ENCODE measurements around the gene FKBP5. TPM values are rescaled to one million over a fixed set of nuclear protein-coding genes. Genes with fewer than 3 reads are reported as not detected.
A peak's percentile ranks its signal among the peaks of the same experiment; 100 is the strongest.
"Not testable (repeated sequence)": the region's sequence is repeated elsewhere in the genome, so short reads cannot be mapped to it uniquely, and the experiment has no call there.

The FKBP5 gene
- total and polyA plus RNA-seq, 4 donors: 6.9 to 19.9 (median 9.5) TPM

DNA sequence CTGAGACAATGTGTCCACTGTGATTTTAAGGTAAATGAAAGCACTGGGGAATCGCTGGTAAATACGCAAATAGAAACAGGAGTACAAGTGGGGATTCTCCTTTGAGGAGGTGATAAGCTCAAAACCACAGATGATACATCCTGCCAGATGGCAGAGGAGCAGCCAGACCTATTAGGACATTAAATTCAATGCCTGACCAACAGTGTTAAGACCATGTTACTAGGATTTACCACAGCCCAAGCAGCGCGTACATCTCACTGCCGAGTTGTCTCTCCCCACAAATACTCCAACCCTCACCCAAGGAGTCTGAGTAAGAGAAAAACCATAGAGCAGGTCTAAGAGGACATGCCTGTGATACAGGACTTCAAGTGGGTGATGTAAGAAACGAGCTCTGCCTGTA lies 107.1 kb downstream of the FKBP5 start:
- no peak overlapping the region for H3K4me3 ChIP-seq (ENCODE audit: low read depth, low read length)
- H3K27me3 ChIP-seq (ENCODE audit: control insufficient read depth, insufficient read depth, low read length): no peaks in the 10 kb centered on the region
- no peaks in the 10 kb centered on the region for H3K9me3 ChIP-seq (ENCODE audit: control insufficient read depth, insufficient read depth, low read length)
- DNase-seq (ENCODE audit: low read depth in 4 of 6, low spot score in 6 of 6): no peak
- no peak overlapping the region for H3K27ac ChIP-seq (ENCODE audit: low read depth, low read length)
- H3K36me3 ChIP-seq (ENCODE audit: control insufficient read depth, insufficient read depth, low read length): no peaks in the 10 kb centered on the region
- H3K4me1 ChIP-seq (ENCODE audit: control insufficient read depth, insufficient read depth, low read length): no peaks in the 10 kb centered on the region
- WGBS (ENCODE audit: insufficient coverage): 84% methylated on average over 3 of the region's 6 CpGs

DNA sequence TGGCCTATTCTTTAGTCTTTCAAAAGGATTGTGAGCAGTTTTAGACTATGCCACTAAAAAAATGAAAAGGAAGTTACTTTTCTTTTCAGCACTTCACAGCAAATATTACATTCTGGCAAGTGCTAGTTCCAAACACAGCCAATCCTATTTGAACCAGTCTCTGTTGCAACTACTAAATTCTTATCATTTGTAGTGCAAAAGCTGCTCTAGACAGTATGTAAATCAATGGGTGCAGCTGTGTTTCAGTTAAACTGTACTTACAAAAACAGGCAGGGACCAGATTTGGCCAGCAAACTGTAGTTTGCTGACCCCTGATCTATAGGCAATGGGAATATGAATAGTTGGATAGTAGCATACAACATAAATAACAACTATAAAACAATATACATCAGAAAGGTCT lies 107.9 kb downstream of the FKBP5 start:
- Histone ChIP-seq H3K36me3 (ENCODE audit: control insufficient read depth, insufficient read depth, low read length) (no peaks in the 10 kb centered on the region), H3K27ac (ENCODE audit: low read depth, low read length) (no peak overlapping the region), H3K4me3 (ENCODE audit: low read depth, low read length) (no peak overlapping the region), H3K9me3 (ENCODE audit: control insufficient read depth, insufficient read depth, low read length) (no peaks in the 10 kb centered on the region), H3K27me3 (ENCODE audit: control insufficient read depth, insufficient read depth, low read length) (no peaks in the 10 kb centered on the region), H3K4me1 (ENCODE audit: control insufficient read depth, insufficient read depth, low read length) (no peaks in the 10 kb centered on the region)
- DNase-seq (ENCODE audit: low read depth in 4 of 6, low spot score in 6 of 6): no peak

DNA sequence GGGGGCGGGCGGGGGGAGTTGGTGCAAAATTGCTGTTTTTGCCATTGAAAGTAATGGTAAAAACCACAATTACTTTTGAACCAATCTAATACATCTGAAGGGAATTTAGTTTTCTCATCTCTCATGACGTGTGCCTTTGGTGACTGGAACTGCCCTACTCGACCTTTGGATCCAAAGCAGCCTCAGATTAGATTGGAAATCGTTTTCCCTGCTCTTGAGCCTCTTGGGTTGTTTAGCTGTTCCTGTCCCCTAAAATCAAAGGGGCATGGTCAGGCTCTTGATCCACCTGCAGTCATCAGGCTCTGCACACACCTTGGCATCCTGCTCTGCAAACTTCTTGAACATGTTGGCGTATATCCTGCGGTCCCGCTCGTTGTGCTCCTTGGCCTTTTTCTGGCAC lies 112.0 kb downstream of the FKBP5 start:
- WGBS (ENCODE audit: insufficient coverage): 94% methylated on average over 7 of the region's 9 CpGs
- H3K4me3 ChIP-seq (ENCODE audit: low read depth, low read length): no peak overlapping the region

DNA sequence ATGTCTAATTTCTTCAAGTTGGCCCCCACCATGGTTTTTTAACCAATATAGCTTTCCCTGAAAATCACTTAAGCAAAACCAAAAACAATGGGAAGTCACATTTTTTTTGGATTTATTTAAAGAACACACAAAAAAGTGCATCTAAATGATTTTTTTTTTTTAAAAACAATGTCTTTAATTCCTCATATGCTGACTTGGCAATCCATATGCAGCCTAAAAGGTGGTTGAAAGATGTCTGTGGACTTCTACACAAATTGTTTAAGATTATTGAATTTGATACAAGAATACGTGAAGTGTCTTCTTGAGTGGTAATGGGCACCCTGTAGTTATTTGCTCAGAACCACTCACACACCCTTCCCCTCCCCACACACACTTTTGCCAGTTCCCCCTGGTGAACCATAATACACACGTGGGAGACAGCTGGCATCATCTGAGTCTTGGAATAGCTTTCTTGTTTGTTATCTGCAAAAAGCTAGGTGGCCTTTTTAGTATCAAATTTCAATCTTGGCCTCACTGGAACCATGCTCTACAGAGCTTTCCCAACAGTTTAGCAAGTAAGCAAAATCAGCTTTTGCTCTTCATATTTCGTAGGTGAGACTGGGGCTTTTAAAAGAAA lies 115.1 kb downstream of the FKBP5 start:
- Histone ChIP-seq H3K9me3 (ENCODE audit: control insufficient read depth, insufficient read depth, low read length) (no peaks in the 10 kb centered on the region), H3K36me3 (ENCODE audit: control insufficient read depth, insufficient read depth, low read length) (no peaks in the 10 kb centered on the region), H3K4me1 (ENCODE audit: control insufficient read depth, insufficient read depth, low read length) (no peaks in the 10 kb centered on the region), H3K27ac (ENCODE audit: low read depth, low read length) (no peak overlapping the region), H3K27me3 (ENCODE audit: control insufficient read depth, insufficient read depth, low read length) (no peaks in the 10 kb centered on the region), H3K4me3 (ENCODE audit: low read depth, low read length) (no peak overlapping the region)
- WGBS (ENCODE audit: insufficient coverage): 20% methylated on average over 1 of the region's 3 CpGs
- DNase-seq (ENCODE audit: low read depth in 4 of 6, low spot score in 6 of 6): no peak

More for the DNA sequence above, 112.0 kb downstream of the FKBP5 start:
- DNase-seq (ENCODE audit: low read depth in 4 of 6, low spot score in 6 of 6): no peak
- Histone ChIP-seq H3K9me3 (ENCODE audit: control insufficient read depth, insufficient read depth, low read length) (no peaks in the 10 kb centered on the region), H3K4me1 (ENCODE audit: control insufficient read depth, insufficient read depth, low read length) (no peaks in the 10 kb centered on the region), H3K27me3 (ENCODE audit: control insufficient read depth, insufficient read depth, low read length) (no peaks in the 10 kb centered on the region), H3K27ac (ENCODE audit: low read depth, low read length) (no peak overlapping the region), H3K36me3 (ENCODE audit: control insufficient read depth, insufficient read depth, low read length) (no peaks in the 10 kb centered on the region)

DNA sequence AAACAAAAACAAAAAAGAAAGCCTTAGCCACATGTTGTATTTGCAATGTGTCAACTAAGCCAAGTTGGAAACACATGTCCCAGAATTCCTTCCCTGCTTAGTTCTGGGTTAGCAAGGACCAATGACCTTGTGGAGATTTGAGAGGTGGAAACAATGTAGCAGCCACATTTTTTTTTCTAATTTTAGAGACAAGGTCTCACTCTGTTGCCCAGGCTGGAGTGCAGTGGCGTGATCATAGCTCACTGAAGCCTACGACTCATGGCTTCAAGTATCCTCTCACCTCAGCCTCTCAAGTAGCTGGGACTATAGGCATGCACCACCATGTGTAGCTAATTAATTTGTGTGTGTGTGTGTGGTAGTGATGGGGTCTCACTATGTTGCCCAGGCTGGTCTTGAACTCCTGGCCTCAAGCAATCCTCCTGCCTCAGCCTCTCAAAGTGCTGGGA lies 117.8 kb downstream of the FKBP5 start:
- H3K4me3 ChIP-seq (ENCODE audit: low read depth, low read length); H3K9me3 ChIP-seq (ENCODE audit: control insufficient read depth, insufficient read depth, low read length); H3K27me3 ChIP-seq (ENCODE audit: control insufficient read depth, insufficient read depth, low read length); H3K4me1 ChIP-seq (ENCODE audit: control insufficient read depth, insufficient read depth, low read length); H3K36me3 ChIP-seq (ENCODE audit: control insufficient read depth, insufficient read depth, low read length); DNase-seq (ENCODE audit: low read depth in 4 of 6, low spot score in 6 of 6); H3K27ac ChIP-seq (ENCODE audit: low read depth, low read length): not testable (repeated sequence)
- WGBS (ENCODE audit: insufficient coverage): no CpG with 5 or more reads among the region's 2 CpGs

DNA sequence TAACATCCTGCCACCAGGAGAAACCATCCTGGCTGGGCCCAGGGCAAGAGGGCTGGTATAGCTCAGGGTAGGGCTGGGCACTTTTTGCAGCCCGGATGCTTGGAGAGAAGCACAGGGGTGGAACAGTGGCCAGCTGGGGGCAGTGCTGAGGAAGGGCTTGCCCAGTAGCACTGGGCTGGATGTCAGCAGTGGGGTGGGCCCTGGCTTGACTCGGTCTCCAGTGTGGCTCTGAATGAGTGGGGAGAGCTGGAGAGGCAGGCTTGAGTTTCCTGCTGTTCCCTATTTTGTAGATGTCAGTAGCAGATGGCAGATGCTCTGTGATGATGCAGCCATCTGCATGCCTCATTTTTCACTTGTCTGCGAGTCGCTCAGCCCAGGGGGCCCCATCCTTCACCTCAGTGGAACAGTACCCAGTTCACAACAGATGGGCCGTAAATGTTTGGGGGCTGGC lies 119.7 kb downstream of the FKBP5 start:
- Histone ChIP-seq H3K4me1 (ENCODE audit: control insufficient read depth, insufficient read depth, low read length) (no peaks in the 10 kb centered on the region), H3K9me3 (ENCODE audit: control insufficient read depth, insufficient read depth, low read length) (no peaks in the 10 kb centered on the region), H3K4me3 (ENCODE audit: low read depth, low read length) (no peak overlapping the region), H3K27ac (ENCODE audit: low read depth, low read length) (no peak overlapping the region), H3K36me3 (ENCODE audit: control insufficient read depth, insufficient read depth, low read length) (no peaks in the 10 kb centered on the region), H3K27me3 (ENCODE audit: control insufficient read depth, insufficient read depth, low read length) (no peaks in the 10 kb centered on the region)
- peak in 2 of 6 donors; percentile 64 to 68 for DNase-seq (ENCODE audit: low read depth in 4 of 6, low spot score in 6 of 6)
- WGBS (ENCODE audit: insufficient coverage): 33% methylated on average over 4 of the region's 5 CpGs

DNA sequence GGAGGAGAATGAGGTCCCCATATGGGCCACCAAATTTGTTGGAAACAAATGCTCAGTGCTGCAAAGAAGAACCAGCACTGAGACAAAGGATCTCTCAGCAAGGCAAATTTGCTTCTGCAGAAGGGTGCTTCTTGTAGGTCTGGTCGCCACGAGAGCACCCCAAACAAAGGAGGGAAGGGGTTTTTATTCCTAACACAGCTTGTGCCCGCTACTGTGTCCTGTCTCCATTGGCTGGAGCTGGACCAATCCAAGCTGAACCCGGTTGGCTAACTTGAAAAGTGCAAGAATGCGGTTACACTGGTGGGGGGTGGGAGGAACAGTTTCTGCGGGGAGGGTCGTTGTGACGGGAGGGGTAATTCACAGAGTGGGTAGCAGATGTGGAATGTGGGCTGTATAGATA lies 121.9 kb downstream of the FKBP5 start:
- 80% methylated on average over 8 of the region's 8 CpGs for WGBS (ENCODE audit: insufficient coverage)
- Histone ChIP-seq H3K36me3 (ENCODE audit: control insufficient read depth, insufficient read depth, low read length) (no peaks in the 10 kb centered on the region), H3K4me1 (ENCODE audit: control insufficient read depth, insufficient read depth, low read length) (no peaks in the 10 kb centered on the region), H3K4me3 (ENCODE audit: low read depth, low read length) (no peak overlapping the region), H3K27me3 (ENCODE audit: control insufficient read depth, insufficient read depth, low read length) (no peaks in the 10 kb centered on the region), H3K9me3 (ENCODE audit: control insufficient read depth, insufficient read depth, low read length) (no peaks in the 10 kb centered on the region), H3K27ac (ENCODE audit: low read depth, low read length) (no peak overlapping the region)
- no peak for DNase-seq (ENCODE audit: low read depth in 4 of 6, low spot score in 6 of 6)

DNA sequence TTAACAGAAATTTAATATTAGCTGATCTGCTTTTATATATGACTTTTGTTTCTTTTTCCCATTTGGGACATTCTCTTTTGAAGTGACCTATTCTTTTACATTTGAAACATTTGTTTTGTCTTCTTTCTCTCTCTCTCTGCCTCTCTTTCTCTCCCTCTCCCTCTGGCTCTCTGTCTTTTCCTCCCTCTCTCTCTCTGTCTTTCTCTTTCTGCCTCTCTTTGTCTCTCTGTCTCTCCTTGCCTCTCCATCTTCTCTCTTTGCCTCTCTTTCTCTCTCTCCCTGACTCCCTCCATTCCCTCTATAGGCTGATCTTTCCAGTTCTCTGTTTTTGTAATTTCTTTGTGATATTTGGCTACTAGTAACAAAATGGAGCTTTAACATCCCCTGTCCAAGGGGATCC lies 124.0 kb downstream of the FKBP5 start:
- no peaks in the 10 kb centered on the region for H3K9me3 ChIP-seq (ENCODE audit: control insufficient read depth, insufficient read depth, low read length)
- H3K4me1 ChIP-seq (ENCODE audit: control insufficient read depth, insufficient read depth, low read length): no peaks in the 10 kb centered on the region
- DNase-seq (ENCODE audit: low read depth in 4 of 6, low spot score in 6 of 6): no peak
- H3K27ac ChIP-seq (ENCODE audit: low read depth, low read length): no peak overlapping the region
- H3K27me3 ChIP-seq (ENCODE audit: control insufficient read depth, insufficient read depth, low read length): no peaks in the 10 kb centered on the region
- no peaks in the 10 kb centered on the region for H3K36me3 ChIP-seq (ENCODE audit: control insufficient read depth, insufficient read depth, low read length)
- no peak overlapping the region for H3K4me3 ChIP-seq (ENCODE audit: low read depth, low read length)

DNA sequence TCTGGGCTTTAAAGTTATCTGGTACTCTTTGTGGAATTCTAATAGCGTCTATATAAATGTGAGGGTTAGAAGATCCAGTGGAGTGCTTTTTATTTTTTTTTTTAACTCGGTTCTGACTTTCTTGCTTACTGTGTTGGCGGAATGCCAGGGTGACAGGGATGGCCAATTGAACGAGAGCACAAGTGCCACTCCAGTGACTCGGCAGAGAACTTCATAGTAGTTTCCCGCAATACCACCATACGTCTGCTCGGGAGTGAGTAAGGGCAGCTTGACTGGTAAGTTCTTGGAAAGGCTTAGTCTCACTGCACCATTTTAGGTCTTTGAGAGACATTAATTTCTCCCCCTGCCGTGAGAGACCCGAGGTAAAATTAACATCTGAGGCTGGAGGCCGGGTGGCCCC lies 126.7 kb downstream of the FKBP5 start:
- Histone ChIP-seq H3K9me3 (ENCODE audit: control insufficient read depth, insufficient read depth, low read length) (no peaks in the 10 kb centered on the region), H3K36me3 (ENCODE audit: control insufficient read depth, insufficient read depth, low read length) (no peaks in the 10 kb centered on the region), H3K4me3 (ENCODE audit: low read depth, low read length) (no peak overlapping the region), H3K27ac (ENCODE audit: low read depth, low read length) (no peak overlapping the region), H3K4me1 (ENCODE audit: control insufficient read depth, insufficient read depth, low read length) (no peaks in the 10 kb centered on the region), H3K27me3 (ENCODE audit: control insufficient read depth, insufficient read depth, low read length) (no peaks in the 10 kb centered on the region)
- 32% methylated on average over 3 of the region's 11 CpGs for WGBS (ENCODE audit: insufficient coverage)
- peak in 2 of 6 donors; percentile 24 to 28 for DNase-seq (ENCODE audit: low read depth in 4 of 6, low spot score in 6 of 6)

DNA sequence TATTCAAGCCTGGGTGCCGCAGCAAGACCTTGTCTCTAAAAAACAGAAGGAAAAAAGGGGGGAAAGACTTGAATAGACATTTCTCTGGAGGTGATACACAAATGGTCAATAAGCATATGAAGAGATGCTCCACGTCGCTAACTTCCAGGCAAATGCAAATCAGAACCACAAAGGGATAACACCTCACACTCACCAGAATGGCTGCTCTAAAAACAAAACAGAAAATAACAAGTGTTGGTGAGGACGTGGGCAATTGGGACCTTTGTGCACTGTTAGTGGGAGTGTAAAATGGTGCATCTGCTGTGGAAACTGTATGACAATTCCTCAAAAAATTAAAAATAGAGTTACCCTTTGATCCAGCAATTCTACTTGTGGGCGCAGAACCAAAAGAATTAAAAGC lies 127.6 kb downstream of the FKBP5 start:
- Histone ChIP-seq H3K27ac (ENCODE audit: low read depth, low read length) (no peak overlapping the region), H3K36me3 (ENCODE audit: control insufficient read depth, insufficient read depth, low read length) (no peaks in the 10 kb centered on the region), H3K4me1 (ENCODE audit: control insufficient read depth, insufficient read depth, low read length) (no peaks in the 10 kb centered on the region), H3K4me3 (ENCODE audit: low read depth, low read length) (no peak overlapping the region), H3K27me3 (ENCODE audit: control insufficient read depth, insufficient read depth, low read length) (no peaks in the 10 kb centered on the region), H3K9me3 (ENCODE audit: control insufficient read depth, insufficient read depth, low read length) (no peaks in the 10 kb centered on the region)
- 90% methylated on average over 2 of the region's 5 CpGs for WGBS (ENCODE audit: insufficient coverage)
- DNase-seq (ENCODE audit: low read depth in 4 of 6, low spot score in 6 of 6): no peak

Data from spinal cord (tissue), 10 donors.